LHCN-M2 (cell line): Measurements from ENCODE around the gene BNC2. TPM values are rescaled to one million over a fixed set of nuclear protein-coding genes. Genes with fewer than 3 reads are reported as not detected.
A peak's percentile ranks its signal among the peaks of the same experiment; 100 is the strongest.

Source experiments
- DNase-seq: peaks from one replicate; pipeline ENCODE4 v3.0.0-alpha.2; 2012; ENCODE audit warnings: low read depth
- total RNA-seq: library from RNA; depleted of rRNA; stranded (reverse); fragments of >200 nt; gene quantifications from 2 replicates; pipeline ENCODE4 v1.2.3, GENCODE V29; 2014

The BNC2 gene
- total RNA-seq, 1 experiment from 2014 or later = 23.8 TPM

- no peak for DNase-seq
These were observed 191.1 kb downstream of the BNC2 start for GRCh38 chr9:16679327-16679821.

- DNase-seq = no peak
These were observed 194.0 kb downstream of the BNC2 start for GRCh38 chr9:16676519-16676918.

GRCh38 chr9:16675131-16675530 is 195.3 kb downstream of the BNC2 start:
- peak; percentile 31 for DNase-seq

- peak; percentile 35 for DNase-seq
These were observed 197.3 kb downstream of the BNC2 start for GRCh38 chr9:16673171-16673570.

- DNase-seq = no peak
These were observed 198.0 kb downstream of the BNC2 start for GRCh38 chr9:16672501-16672900.

- peak; percentile 97 for DNase-seq
These were observed 198.8 kb downstream of the BNC2 start for GRCh38 chr9:16671591-16672137.

- DNase-seq = no peak
These were observed 199.7 kb downstream of the BNC2 start for GRCh38 chr9:16670791-16671190.

- no peak for DNase-seq
These were observed 201.7 kb downstream of the BNC2 start for GRCh38 chr9:16668734-16669295.

GRCh38 chr9:16664211-16664610 is 206.3 kb downstream of the BNC2 start:
- no peak for DNase-seq

GRCh38 chr9:16661816-16662215 is 208.7 kb downstream of the BNC2 start:
- peak; percentile 73 for DNase-seq

GRCh38 chr9:16659096-16659495 is 211.4 kb downstream of the BNC2 start:
- DNase-seq = no peak

GRCh38 chr9:16656432-16657169 is 213.9 kb downstream of the BNC2 start:
- DNase-seq = no peak

GRCh38 chr9:16654596-16655126 is 215.8 kb downstream of the BNC2 start:
- DNase-seq = no peak

GRCh38 chr9:16653491-16654399 is 216.7 kb downstream of the BNC2 start:
- no peak for DNase-seq

- no peak for DNase-seq
These were observed 217.9 kb downstream of the BNC2 start for GRCh38 chr9:16652582-16652981.

- no peak for DNase-seq
These were observed 219.0 kb downstream of the BNC2 start for GRCh38 chr9:16651446-16651964.

GRCh38 chr9:16645970-16646369 is 224.5 kb downstream of the BNC2 start:
- DNase-seq = no peak

GRCh38 chr9:16642421-16643109 is 227.9 kb downstream of the BNC2 start:
- no peak for DNase-seq

- peak; percentile 87 for DNase-seq
These were observed 229.8 kb downstream of the BNC2 start for GRCh38 chr9:16640649-16641048.

GRCh38 chr9:16639644-16640043 is 230.8 kb downstream of the BNC2 start:
- no peak for DNase-seq

- DNase-seq = no peak
These were observed 232.6 kb downstream of the BNC2 start for GRCh38 chr9:16637911-16638310.
